Stimulated activated CD8-positive, alpha-beta memory T cell treated with anti-CD3 and anti-CD28 coated beads, Interleukin-15, amount 100 ng/mL, for 48 hours (primary cell): ENCODE measurements around the gene FTO.
"Not testable (repeated sequence)": the region's sequence is repeated elsewhere in the genome, so short reads cannot be mapped to it uniquely, and the experiment has no call there.

Experiments
- DNase-seq, 2 donors: peaks; one replicate each; pipeline ENCODE4 v3.0.0-alpha.2; 2020; ENCODE audit warnings: low read depth in 2 of 2

Gene FTO

GRCh38 chr16:53863861-53864260 is 159.9 kb downstream of the FTO start:
- DNase-seq, result no peak

GRCh38 chr16:53864819-53865493 is 161.0 kb downstream of the FTO start:
- no peak for DNase-seq

GRCh38 chr16:53865494-53865863 is 161.5 kb downstream of the FTO start:
- no peak for DNase-seq

DNA sequence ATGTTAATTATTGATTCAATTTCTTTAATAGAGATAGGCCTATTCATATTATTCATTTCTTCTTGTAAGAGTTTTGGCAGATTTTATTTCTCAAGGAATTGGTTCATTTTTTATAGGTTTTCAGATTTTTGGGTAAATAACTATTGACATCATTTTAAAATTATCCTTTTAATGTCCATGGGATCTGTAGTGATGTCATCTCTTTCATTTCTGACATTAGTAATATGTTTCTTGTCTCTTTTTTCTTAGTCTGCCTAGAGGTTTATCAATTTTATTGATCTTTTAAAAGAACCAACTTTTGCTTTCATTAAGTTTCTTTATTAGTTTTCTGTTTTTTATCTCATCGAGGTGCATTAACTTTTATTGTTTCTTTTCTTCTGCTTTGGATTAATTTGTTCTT is 162.6 kb downstream of the FTO start:
- no peak for DNase-seq

DNA sequence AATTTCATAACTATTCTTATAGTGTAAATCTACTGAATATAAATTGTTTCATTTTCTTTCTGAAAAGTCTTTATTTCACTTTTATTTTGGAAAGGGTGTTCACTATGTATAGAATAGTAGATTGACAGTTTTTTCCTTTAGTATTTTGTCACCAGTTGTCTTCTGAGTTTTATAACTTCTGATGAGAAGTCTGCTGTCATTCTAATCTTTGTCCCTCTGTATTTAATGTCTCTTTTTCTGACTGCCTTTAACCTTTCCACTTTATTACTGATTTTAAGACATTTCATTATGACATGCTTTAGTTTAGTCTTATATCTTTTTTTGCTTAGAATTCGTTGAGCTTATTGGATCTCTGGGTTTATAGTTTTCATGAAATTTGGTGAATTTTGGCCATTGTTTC is 166.9 kb downstream of the FTO start:
- no peak for DNase-seq

DNA sequence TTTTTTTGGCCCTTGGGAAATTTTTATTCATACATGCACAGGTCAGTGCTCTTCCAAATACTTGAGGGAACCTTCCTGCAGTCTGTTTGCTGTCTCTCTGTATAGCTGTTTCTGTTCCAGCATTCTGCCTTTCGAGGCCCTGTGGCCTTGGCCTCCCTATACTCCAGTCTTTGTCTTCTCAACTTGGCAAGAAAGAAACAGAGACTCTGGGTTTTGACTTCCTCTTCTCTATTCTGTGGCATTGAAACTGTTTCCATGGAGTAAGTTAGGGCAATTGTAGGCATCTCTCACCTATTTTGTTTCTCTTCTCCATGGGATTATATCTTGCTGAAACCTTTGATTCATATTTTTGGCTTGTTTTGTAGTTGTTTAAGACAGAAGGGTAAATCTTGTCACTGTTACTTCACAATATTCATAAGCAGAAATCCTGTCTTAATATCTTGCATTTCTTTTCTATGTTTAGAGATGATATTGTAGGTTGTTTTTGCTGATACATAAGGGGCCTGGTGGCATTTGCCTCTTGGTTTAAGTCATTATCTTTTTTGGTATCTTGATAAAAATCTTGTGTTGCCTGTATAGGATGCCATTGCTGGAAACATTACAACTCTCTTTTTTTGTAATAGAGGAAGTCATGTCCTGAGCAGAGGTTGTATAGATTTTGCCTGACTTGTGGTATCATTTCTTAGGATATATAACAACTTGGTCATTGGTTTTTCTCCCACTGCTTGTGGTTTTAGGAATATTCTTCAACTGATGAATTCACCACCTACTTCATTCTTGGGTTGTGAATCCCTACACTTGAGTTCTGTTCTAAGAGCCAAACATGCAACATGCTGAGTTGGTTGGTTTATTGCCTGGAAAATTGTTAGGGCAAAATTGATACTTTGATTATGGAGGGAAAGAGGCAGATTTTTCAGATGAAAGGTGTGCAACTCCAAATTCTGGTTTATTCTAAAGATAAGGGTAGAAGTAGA is 168.6 kb downstream of the FTO start:
- no peak for DNase-seq

DNA sequence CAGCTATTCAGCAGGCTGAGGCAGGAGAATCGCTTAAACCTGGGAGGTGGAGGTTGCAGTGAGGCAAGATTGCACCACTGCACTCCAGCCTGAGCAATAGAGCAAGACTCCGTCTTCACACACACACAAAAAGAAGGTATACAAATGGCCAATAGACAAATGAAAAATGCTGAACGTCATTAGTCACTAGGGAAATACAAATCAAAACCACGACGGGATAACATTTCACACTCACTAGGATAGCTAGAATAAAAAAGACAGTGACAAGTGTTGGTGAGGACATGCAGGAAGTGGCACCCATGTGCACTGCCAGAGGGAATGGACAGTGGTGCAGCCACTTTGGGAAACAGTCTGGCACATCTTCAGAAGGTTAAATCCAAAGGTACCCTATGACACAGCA is 172.9 kb downstream of the FTO start:
- no peak for DNase-seq

DNA sequence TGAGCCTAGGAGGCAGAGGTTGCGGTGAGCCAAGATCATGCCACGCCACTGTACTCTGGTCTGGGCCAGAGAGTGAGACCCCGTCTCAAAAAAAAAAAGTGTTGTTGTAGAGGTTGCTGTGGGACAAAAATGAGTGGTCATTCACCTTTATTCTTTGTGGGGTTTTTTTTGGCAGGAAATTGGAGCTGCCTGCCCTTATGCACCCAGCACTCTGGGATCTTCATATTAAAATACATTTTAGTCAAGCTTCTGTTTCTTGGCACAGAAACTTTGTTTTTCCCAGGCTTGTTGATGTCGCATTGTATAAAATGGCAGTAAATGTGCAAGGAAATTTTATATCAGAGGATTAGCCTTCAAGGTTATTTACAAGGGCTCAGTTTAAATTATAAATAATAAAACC is 174.3 kb downstream of the FTO start:
- DNase-seq, result no peak

- no peak for DNase-seq
These were observed 177.4 kb downstream of the FTO start for GRCh38 chr16:53881371-53881770.

DNA sequence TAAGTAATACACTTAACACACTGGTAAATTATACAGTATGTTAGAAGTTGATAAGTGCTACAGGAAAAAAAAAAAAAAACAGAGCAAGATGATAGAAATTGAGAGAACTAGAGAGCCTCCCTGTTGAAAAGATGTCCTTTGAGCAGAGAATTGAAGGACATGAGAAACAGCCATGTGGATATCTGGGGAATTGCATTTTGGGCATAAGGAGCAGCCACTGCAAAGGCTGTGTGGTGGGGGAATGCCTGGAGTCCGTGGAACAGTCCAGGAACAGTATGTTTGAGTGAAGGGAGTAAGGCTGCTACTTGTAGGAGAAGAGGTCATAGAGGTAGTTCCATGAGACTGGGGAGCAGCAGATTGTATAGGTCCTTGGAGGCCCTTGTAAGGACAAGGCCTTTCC is 178.4 kb downstream of the FTO start:
- DNase-seq, result no peak

- DNase-seq, result no peak
These were observed 180.8 kb downstream of the FTO start for GRCh38 chr16:53884748-53885147.

DNA sequence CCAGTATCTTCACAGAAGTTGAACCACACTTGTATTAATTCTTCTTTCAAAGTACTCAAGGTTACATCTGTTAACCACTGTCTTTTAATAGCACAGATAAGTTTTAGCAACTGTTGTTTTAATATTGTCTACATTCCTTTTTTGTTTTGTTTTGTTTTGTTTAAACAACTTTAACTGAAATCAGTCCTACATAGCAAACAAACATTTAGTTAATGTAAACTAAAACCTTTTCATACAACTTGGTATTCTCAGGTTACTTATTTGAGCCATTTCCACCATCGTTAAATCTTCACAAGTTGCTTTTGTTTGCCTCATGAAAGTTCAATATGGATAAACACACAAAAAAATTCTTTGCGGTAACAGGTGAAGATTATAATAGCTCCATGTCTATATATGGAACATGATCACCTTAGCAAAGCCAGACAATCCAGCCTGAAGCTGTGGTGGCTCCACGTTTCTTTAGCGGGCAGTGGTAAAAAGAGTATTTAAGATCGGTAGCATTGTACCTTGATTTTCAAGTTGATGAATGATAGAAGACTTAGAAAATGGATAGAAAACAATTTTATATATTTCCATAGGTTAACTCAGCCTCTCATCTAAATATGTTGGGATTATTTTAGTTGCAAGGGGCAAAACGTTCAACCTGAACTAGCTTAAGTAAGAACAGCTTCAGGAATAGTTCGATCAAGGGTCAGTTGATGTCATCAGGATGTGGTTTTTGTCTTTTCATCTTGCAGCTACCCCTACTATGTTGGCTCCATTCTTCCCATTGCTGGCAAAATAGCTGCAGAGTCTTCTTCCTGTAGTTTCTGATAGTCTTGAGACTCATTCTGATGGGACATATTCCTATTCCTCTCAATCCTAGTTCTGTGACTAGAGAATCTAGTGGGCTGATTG is 182.8 kb downstream of the FTO start:
- no peak for DNase-seq

GRCh38 chr16:53888222-53888621 is 184.3 kb downstream of the FTO start:
- no peak for DNase-seq

- DNase-seq, result not testable (repeated sequence)
These were observed 186.9 kb downstream of the FTO start for GRCh38 chr16:53890877-53891276.

GRCh38 chr16:53891409-53892139 is 187.6 kb downstream of the FTO start:
- no peak for DNase-seq

GRCh38 chr16:53892155-53892554 is 188.2 kb downstream of the FTO start:
- DNase-seq, result peak in 1 of 2 donors; percentile 17

DNA sequence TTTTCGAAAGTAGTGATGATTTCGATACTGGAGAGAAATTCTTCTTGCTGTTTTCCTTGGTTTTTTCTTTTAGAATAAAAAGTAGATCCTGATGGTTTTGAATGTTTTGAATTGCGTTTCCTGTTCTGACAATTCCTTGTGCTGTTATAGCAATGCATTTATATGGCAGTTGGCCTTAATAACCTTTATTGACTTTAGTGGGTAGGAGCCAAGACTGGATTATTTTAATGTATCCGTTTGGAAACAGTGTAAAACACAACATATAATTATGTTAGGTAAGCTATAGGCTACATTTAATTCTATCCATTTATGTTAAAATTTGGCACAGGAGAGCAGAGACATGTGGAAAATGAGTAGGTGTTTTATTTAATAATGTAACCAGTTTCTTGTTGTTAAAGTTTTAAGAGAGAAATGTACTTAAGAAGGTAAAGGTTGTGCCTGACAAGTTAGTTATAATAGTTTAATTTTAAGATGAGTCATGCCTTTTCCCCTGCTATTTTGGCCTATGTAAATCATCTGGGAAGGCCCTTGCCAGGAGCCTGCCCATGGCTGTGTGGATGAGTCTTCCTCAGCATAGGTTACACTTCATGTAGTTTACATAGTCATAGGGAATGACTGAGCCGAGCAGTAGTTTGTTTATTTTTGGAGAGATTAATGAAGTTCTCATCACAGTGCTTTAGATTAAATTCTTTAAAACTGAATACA is 189.9 kb downstream of the FTO start:
- no peak for DNase-seq

GRCh38 chr16:53894686-53895085 is 190.7 kb downstream of the FTO start:
- no peak for DNase-seq

DNA sequence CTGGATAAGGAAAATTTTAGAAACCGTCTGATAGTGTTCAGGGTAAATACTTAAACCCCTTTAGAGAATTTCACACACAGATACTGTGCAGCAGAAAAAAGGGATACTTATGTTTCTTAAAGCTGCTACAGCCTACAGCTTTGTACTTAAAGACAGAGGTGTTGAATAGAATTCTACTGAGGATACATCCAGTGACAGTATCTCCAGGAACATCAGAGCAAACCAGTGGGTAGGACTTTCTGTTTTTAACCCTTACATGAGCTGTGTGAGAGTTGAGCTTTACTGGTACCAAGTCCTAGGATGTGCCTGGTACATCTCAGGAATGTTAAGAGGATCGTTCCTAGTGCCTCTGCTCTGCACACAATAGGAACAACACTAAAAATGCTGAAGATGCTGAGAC is 191.5 kb downstream of the FTO start:
- no peak for DNase-seq

GRCh38 chr16:53895851-53896250 is 191.9 kb downstream of the FTO start:
- no peak for DNase-seq

- no peak for DNase-seq
These were observed 192.8 kb downstream of the FTO start for GRCh38 chr16:53896722-53897121.
